SK-N-DZ (cell line): ENCODE measurements around the gene RAB11FIP4.
"Not testable (repeated sequence)": the region's sequence is repeated elsewhere in the genome, so short reads cannot be mapped to it uniquely, and the experiment has no call there.

Experiments
- DNase-seq: peaks from one replicate; pipeline ENCODE4 v3.0.0-alpha.2; 2015; ENCODE audit warnings: low spot score

The RAB11FIP4 gene

GRCh38 chr17:31431852-31432658 is 40.6 kb downstream of the RAB11FIP4 start:
- DNase-seq, result no peak

- no peak for DNase-seq
Observed at GRCh38 chr17:31433091-31433790, 41.8 kb downstream of the RAB11FIP4 start.

DNA sequence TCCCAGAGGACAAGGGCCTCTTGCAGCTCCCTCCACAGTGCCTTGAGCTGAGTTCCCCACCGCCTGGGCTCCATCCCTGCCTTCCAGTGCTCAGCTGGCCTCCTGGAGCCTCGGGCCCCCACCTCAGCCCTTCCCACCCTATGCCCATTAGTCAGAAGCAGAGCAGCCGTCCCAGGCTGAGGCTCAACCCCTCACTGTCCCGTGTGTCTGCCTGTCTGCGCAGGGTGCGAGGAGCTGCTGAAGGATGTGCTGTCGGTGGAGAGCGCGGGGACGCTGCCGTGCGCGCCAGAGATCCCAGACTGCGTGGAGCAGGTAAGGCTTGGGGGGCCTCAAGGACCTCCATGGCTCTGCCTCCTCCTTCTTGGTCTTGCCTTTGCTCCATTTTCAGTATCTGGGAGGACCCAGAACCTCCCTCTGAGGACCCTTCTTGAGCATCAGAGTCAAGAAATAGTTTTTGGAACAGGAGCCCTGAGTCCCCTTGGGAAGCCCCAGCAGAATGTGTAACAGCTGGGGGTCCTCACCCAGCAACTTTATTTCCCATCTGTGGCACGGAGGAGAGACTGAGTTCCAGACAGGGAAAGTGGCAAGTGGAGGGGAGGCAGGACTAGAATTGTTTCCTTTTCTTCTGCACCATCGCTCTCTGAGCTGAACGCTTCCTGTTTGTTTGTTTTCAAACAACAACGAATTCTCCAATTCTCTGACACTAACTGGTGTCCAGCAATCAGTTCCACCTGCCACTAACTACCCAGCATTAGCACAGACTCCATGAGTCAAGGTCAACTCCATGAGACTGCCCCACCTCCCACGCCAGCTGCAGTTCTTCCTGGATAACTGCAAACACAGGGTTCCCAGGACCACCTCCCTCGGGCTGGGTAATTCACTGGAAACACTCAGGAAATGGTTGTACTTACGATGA is 42.6 kb downstream of the RAB11FIP4 start:
- DNase-seq, result no peak

DNA sequence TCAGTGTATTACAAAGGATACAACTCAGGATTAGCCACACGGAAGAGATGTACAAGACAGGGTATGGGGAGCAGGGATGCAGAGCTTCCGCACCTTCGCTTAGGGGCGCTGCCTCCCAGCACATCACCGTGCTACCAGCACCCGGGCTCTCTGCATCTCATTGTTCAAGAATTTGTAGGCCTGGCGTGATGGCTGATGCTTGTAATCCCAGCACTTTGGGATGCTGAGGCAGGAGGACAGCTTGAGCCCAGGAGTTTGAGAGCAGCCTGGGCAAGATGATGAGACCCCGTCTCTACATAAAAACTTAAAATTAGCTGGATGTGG is 43.2 kb downstream of the RAB11FIP4 start:
- no peak for DNase-seq

DNA sequence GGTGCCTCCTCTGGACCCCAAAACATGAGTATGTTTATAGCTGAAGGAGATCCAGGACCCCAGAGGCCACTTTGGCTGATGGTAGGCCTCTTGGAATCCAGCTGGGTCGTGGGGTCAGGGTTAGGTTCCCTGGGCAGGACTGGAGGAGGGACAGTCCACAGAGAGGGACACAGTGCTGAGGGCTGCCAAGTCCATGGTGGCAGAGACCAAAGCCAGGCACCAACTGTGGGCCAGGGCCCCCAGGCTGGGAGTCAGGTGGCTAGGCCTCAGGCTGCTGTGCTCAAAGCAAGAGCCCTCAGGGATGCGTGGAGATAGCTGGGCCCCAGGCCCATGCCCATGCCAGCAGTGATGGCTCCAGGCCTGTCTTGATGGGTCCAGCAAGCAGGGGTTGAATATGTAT is 44.1 kb downstream of the RAB11FIP4 start:
- DNase-seq, result no peak

GRCh38 chr17:31437720-31438400 is 46.4 kb downstream of the RAB11FIP4 start:
- DNase-seq, result no peak

- no peak for DNase-seq
Observed at GRCh38 chr17:31439716-31440115, 48.2 kb downstream of the RAB11FIP4 start.

DNA sequence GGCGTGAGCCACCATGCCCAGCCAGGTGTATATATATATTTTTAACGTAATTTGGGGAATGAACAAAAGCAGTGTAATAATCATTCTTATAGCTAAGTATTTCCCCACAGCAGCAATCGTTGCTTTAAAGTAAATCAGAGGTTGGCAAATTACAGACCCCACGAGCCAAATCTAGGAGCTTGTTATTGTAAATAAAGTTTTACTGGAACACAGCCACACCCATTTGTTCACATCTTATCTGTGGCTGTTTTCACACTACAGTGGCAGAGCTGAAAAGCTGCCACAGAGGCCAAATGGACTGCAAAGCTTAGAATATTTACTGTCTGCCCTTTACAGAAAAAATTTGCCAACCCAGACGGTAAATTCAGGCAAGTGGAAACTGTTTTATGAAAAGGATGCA is 50.8 kb downstream of the RAB11FIP4 start:
- no peak for DNase-seq

GRCh38 chr17:31442856-31443255 is 51.4 kb downstream of the RAB11FIP4 start:
- not testable (repeated sequence) for DNase-seq

GRCh38 chr17:31443386-31443785 is 51.9 kb downstream of the RAB11FIP4 start:
- DNase-seq, result no peak

GRCh38 chr17:31444026-31444425 is 52.6 kb downstream of the RAB11FIP4 start:
- no peak for DNase-seq

- no peak for DNase-seq
Observed at GRCh38 chr17:31446195-31446967, 54.9 kb downstream of the RAB11FIP4 start.

DNA sequence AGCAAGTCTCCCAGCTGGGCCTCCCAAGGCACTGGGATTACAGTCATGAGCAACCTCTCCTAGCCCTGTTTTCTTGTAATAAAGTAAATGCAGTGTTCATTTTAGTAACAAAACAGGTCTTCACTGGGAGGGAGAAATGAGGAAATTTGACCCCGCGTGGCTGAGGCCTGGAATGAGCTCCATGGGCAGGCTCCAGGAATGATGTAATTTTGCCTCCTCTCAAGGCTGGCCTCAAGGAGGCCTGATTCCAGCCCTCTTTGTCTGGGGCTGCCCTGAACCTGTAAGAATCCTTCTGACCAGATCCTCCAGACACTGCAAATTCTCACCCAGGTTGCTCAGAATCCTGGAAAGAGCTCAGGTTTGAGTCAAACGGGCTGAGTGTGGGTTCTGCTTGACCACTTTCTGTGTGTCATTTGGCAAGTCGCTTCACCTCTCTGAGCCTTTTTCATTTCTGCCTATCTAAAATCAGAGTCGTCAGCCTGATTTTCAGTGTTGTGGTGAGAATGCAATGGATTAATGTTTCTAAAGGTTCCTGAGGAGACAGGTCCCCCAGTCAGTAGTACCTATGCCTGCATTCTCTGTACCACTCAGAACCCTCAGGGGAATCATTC is 57.1 kb downstream of the RAB11FIP4 start:
- DNase-seq, result no peak

DNA sequence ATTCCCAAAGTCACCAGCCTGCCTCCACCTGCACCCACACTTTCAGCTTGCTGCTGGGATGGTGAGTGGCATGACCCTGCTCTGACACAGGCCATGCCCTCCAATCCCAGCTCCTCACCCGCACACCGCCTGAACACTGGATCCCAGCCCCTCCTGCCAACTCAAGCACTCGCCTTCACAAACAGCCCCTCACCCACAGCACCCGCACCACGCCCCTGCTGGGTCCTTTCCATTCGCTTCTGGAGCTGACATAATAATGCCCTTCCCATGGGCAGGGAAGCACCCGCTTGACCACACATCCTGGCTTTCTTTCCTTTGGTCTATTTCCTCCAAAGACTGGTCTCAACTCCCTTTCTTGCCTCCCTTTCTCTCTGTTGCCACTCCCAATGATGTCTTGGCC is 57.6 kb downstream of the RAB11FIP4 start:
- DNase-seq, result no peak

DNA sequence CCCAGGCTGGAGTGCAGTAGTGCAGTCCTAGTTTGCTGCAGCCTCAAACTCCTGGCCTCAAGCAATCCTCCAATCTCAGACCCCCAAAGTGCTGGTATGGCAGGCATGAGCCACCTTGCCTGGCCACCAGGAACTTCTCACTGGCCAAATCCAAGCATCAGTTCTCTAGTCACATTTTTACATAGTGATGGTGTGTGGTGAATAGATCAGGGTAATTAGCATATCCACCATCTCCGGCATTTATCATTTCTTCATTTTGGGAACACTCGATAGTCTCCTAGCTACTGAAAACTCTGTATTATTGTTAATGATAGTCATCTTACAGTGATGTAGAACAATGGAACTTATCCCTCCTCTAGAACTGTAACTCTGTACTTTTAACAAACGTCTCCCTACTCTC is 58.3 kb downstream of the RAB11FIP4 start:
- DNase-seq, result no peak

DNA sequence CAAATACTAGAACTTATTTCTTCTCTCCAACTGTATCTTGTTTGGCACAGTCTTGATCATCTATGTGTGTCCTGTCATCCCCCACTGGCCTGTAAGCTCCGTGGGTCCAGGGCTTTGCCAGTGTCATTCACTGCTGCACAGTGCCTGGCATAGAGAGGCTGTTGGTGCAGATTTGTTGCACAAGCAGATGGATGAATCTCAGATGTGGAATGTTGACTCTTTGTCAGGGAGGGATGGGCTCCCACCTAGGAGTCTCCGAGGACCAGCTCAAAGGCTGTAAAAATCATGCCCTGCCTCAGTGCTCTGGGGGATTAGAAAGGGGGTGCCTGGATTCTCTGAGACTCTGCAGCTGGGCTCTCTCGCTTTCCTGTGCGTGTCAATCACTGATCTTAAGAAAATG is 60.6 kb downstream of the RAB11FIP4 start:
- no peak for DNase-seq

DNA sequence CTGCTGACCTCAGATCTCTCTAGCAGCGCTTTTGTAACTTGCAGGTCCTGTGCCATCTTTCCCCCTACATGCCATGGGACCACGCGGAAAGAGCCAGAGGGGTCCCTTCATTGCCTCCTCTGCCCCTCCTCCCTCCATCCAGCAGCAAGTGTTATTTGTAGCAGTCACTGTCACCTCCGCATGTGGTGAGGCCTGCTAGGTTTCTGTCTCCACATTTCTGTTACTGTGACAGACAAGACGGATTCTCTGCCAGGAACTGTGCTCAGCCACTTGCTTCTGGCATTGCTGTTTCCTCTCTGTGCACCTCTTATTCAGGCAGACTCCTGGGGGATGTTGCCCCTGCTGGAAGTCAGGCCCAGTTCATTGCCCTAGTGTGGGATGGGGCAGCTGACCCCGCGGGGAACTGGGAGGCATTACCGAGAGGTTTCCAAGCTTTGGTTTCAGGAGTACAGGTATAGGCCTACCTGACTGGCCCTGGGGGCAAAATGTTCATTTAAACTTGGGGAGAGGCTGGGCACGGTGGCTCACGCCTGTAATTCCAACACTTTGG is 61.2 kb downstream of the RAB11FIP4 start:
- DNase-seq, result no peak

DNA sequence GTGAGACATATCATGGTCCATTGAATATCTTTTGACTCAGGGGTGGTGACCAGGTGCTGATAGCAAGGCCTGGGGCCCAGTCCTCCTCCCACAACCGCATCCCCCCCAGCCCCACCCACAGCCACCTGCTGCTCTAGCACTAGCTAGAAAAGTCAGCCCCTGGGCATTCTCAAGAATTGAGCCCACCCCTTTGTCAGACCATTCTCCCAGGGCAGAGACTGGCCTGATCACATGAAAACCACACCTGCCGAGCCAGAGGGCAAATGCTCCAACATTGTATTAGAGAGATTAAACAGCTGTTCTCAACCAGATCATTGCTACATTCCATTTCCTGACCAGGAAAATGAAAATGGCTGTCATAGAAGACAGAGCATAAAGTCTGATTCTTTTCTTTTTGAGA is 62.4 kb downstream of the RAB11FIP4 start:
- DNase-seq, result no peak

GRCh38 chr17:31456814-31457213 is 65.3 kb downstream of the RAB11FIP4 start:
- DNase-seq, result no peak
